GM18907 (cell line): ENCODE measurements around the gene GPRC5C.

ENCODE experiments used
- ATAC-seq: cut with Tn5 transposase; IDR thresholded peaks from one replicate; pipeline ENCODE4 v1.9.1; 2021; ENCODE audit warnings: mild to moderate bottlenecking, moderate library complexity; ENCODE audit not compliant: unreplicated experiment

Gene GPRC5C, protein sequence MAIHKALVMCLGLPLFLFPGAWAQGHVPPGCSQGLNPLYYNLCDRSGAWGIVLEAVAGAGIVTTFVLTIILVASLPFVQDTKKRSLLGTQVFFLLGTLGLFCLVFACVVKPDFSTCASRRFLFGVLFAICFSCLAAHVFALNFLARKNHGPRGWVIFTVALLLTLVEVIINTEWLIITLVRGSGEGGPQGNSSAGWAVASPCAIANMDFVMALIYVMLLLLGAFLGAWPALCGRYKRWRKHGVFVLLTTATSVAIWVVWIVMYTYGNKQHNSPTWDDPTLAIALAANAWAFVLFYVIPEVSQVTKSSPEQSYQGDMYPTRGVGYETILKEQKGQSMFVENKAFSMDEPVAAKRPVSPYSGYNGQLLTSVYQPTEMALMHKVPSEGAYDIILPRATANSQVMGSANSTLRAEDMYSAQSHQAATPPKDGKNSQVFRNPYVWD

DNA sequence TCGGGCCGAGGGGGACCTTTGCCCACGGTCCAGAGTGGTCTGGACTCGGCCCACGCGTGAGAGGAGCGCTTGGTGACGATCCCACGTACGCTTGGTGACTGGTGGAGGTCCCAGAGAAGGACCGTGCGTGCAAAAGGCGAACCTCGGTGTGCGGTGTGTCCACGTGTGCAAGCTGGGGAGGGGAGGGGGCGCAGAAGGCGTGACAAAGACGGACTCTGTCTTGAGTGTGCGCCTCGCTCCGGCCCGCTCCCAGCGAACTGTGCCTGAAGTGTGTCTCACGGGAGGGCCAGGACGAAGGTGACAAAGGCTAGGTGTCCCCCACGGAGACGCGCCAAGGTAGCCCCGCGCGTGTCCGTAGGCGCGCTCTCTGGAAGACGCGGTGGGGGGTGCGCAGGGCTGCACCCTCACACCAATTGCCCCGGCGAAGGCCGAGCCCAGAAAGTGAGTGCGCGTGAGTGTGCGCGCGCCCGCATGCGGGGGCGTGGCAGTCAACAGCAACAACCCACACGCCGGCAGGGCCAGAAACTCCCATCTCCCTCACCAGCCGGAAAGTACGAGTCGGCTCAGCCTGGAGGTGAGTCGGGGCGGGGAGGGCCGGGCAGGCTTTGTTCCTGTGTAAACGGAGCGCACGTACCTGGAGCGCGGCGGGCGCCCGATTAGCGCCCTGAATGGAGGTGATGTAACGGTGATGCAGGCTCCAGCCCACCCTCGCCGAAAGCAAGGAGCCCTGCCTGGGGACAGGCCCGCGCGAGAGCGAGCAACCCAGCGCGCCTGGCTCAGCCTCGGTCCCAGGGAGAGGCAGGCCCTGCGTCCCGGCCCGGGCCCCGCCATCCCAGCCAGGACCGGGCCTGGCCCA, at the start of gene GPRC5C:
Gene GPRC5C (plus strand): TSS at position 521 of the 856 bp plus-strand sequence. CDS start 7,689 bp downstream, outside the sequence.
- ATAC-seq, result peak; percentile 33

DNA sequence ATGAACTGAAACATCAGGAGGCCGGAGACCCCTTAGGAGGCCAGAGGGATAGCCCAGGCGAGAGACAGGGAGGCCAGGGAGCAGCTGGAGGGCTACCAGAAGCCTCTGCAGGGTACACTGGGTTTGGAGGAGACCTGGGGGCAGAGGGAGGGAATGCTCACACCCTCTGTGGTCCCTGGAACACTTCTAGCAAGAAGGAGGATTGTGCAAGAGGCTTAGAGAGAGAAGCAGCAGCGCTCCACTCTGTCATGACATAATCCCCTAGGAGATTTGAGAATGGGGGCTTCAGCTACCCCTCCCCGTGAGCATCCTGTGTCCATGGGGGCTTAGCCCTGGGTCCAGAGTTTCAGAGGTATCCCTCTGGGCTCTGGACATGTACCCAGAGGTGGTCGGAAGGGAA, 48.7 kb upstream of the GPRC5C start:
- ATAC-seq, result no peak

DNA sequence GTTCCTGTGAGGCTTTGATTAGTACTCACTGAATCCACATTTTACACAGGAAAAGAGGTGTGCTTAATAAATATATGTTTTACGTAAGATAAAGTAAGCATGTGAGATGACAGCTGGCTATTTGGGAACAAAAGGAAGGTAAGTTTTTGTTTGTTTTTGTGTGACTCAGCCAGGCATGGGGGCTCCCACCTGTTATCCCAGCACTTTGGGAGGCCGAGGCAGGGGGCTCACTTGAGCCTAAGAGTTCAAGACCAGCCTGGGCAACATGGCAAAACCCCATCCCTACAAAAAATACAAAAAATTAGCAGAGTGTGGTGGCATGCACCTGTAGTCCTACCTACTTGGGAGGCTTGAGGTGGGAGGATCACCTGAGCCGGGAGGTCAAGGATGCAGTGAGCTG, 46.7 kb upstream of the GPRC5C start:
- ATAC-seq, result no peak

DNA sequence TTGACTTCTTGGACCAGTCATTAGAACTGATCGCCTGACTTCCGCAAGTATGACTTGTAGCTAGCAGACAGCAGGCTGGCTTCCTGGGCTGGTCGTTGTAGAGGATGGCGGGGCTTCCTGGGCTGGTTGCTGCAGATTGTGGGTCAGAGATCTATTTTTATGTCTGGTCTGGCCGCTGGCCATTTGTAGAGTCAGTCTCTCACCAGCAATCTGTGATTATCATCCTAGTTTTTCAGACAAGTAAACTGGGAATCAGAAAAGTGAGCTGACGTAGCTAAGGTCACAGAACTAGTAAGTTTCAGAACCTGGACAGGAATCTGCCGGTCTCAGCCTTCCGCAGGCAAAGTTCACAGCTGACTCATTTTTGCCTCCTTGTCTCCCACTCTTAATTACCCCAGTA, 45.5 kb upstream of the GPRC5C start:
- no peak for ATAC-seq

DNA sequence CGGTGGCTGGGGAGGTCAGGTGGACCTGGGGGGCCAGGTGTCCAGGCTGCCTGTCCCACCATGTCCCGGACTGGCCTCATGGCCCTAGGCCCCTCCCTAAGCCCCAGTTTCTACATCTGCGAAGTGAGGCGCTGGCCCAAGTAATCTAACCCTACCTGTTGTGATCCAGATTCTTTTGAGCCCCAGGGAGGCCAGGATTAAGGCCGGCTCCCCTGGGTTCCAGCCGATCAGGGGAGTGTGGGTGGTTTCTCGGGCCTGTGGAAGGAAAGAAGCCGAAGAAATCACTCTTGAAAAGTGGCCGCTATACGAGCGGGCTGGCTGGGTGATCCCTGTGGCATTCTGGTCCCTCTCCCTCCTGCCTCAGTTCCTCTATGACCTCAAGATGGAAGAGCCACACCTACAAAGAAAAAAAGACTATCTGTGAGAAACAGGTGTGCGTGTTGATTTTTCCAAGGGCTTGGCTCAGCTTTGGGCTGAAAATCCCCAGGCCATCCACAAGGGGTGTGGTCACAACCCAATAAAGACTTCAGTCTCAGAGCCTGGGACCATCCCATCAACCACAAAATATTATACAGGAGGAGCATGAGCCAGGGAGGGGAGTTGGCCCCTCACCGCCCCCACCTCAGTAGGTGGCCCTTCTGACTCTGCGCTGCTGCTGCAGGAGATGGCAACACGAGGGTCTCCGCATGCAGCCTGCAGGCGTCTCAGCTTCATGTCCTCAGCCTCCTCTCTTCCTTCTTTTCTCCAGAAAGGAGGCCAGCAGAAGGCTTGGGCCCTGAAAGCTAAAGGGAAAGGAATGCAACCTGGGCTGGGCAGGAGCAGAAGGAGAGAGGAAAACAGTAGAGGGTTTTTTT, 44.3 kb upstream of the GPRC5C start:
- ATAC-seq, result no peak

DNA sequence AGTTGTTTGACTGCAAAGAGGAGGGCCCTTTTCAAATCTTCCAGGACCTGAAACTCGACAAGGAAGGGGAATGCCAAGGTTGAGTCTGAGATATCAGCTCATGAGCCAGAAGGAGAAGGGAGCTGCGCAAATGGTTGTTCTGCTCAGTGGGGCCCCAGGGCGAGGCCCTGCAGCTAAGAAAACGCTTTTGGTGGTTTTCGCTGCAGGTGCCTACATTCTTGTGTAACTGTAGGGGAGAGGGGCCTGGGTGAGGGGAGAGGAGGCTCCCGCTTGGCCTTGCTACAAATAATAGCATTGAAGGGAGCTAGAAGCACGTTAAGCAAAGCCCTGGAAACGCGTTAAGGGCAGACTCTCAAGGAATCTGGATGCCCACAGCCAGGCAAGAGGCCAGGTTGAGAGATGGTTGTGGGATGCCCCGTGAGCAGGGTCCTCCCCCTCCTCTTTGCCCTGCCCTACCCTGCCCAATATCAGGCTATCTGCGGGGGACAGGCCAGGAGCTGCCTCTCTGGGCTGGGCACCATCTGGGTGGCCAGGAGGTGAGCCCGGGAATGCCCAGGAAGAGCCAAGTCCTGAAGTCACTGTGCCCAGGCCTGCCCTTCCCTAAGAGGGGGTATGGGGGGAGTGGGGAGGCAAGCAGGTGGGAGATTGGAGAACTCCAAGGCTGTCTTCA, 42.7 kb upstream of the GPRC5C start:
- no peak for ATAC-seq

DNA sequence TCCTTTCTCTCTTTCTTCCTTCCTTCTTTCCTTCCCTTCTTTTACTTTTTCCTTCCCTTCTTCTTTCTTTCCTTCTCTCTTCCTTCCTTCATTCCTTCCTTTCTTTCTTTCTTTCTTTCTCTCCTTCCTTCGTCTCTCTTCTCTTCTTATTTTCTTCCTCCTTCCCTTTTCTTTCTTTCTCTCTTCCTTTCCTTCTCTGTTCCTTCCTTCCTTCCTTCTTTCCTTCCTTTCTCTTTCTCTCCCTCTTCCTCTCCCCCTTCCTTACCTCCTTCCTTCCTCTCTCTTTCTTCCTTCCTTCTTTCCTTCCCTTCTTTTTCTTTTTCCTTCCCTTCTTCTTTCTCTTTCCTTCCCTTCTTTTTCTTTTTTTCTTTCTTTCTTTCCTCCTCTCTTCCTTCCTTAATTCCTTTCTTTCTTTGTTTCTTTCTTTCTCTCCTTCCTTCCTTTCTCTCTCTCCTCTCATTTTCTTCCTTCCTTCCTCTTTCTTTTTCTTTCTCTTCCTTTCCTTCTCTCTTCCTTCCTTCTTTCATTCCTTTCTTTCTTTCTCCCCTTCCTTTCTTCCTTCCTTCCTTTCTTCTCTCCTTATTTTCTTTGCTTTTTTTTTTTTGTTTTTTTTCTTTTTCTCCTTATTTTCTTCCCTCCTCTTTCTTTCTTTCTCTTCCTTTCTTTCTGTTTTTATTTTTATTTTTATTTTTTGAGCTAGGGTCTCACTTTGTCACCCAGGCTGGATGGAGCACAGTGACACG, 41.8 kb upstream of the GPRC5C start:
- no peak for ATAC-seq

DNA sequence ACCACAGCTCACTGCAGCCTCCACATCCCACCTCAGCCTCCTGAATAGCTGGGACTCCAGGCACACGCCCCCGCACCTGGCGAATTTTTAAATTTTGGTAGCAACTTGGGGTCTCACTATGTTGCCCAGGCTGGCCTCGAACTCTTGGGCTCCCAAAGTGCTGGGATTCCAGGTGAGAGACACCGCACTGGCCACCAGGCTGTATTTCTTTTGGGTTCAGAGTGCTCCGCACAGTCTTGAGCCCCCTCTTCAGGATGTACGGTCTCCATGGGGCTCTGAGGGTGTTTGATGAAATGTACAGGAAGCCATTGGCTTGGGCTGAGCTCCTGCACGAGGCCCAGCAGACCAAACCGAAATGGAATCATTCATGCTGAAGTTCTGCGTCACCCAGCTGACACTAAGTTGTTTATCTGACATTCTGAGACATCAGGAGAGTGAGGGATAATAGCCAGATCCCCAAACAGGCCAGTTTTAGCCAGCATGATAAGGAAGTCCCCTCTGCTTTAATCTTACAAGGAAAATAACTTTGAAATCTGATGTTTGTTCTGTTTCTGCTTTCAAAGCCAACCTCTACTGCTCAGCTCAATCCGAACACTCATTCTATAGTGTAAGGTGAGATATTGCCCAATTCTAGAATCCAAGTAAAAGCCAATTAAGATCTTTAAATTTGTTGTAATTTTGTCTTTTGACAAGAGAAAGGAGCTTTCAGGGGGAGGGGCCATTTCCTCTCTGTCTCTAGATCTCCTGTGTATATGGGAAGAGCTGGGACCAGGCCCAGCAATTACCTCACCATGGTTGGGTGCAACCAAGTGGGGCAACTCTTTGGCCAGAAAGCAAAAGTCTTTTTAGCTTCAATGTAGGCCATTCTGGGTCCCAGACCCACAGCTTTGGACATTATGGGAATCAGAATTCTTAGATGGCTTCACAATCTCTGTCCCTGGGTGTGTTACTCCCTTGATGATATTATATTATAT, 40.9 kb upstream of the GPRC5C start:
- no peak for ATAC-seq

DNA sequence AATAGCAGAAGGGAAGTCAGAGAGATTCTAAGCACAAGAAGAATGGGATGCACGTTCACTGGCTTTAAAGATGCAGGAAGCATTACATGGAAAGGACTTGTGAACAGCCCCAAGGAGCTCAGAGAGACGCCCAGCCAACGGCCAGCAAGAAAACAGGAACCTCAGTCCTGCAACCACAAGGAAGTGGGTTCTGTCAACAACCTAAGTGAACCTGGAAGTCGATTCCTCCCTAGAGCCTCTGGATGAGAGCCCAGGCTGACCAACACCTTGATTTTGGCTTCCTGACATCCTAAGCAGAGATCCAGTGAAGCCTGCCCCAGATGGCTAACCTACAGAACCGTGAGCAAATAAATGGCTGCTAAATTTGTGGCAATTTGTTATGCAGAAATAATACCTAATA, 40.1 kb upstream of the GPRC5C start:
- no peak for ATAC-seq

DNA sequence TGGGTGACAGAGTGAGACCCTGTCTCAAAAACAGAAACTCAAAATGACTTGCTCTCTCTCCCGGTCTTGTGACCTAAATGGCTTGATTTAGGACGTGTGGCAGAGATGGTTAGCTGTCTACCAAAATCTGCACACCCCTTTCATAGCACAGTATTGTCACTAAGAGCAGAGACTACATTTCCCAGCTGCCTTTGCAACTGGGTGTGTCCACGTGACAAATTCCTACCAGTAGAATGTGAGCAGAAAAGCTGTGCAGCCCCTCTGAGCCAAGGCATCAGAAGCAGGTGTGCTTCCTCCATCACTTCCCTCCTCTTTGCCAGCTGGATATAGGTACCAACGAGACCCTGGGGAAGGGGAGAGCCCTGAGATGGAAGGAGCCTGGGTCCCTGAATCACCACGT, 39.0 kb upstream of the GPRC5C start:
- ATAC-seq, result no peak

DNA sequence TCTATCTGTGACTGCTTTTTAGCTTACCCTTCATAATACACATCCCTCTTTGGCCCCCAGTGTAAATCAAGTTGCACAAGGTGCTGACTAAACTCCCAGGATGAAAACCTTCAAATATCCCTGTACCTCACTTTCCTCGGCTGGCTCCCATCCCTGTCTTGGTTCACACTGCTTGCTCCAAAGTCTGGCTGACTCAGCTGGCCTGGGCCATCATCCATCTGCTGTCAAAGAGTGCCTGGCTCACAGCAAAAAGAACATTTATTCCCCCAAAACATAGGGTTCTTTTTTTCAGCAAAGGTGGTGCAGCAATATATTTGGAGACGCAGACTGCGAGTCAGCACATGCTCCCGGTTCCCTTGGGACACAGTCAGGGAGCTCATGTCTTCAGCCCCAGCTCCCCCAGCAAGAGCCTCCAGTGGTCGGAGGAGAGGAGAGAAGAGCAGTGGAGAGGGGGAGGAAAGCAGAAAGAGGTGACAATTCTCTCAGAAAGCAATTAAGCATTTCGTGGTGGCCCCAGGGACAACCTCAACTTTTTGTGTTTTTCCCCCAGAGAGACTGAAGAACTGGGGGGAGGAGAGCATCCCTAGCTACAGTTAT, 38.4 kb upstream of the GPRC5C start:
- ATAC-seq, result no peak

DNA sequence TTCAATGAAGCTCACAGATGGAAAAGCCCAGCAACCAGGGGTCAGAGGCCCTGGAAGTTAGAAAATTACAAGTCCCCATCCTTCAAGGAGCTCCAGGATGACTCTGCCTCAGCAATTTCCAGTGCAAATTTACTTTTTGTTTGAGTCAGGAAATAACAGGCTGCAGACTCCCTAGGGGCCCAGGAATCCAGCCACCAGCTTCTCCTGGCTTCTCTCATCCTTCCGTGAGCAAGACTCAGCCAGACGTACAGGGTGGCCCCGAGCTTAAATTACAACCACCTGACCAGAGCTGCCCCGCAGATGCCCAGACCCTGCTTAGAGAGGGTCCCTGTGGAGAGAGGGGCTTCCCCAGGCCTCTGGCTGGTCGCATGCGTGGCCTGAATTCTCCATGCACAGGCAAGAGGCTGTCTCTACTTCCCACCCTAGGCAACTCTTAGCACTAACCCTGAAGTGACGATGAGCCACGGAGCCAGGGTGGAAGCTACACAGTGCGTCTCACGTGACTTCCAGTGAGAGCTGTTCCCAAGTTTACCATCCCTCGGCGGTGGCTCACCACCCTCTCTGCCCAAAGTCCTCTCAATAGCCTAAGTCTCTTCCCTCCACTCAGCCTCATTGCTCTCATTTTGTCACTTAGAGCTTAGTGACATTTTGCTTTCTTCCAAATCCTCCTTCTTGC, 37.5 kb upstream of the GPRC5C start:
- ATAC-seq, result no peak

DNA sequence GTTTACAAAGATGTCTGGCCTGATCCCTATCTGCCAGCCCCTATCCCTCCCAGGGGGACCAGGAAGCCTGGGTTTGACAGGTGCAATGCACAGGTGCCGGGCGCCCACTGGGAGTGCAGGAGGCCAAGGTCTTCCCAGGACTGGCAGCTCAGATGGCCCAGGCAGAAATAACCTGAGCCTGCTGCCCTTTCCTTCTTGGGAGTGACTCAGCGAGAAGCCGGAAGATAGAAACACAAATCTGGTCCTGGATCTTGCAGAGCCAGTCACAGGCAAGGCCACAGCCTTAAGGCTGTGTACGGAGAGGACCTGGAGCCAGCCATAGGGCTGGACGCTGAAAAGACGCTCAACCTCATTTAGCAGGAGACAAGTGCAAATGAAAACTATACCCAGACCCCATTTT, 36.9 kb upstream of the GPRC5C start:
- ATAC-seq, result no peak

DNA sequence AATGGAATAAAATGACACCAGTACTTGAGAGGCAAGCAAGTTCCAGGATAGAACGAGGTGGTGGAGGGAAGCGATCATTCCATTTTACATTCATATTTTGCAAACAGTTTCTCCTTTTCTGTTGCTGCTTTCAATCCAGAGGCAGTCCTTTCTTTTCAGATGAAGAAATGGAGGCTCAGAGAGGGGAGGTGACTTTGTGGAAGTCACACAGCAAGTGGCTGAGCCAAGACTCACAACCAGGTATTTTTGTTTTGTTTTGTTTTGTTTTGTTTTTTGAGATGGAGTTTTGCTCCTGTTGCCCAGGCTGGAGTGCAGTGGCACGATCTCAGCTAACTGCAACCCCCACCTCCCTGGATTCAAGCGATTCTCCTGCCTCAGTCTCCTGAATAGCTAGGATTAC, 35.3 kb upstream of the GPRC5C start:
- ATAC-seq, result no peak

DNA sequence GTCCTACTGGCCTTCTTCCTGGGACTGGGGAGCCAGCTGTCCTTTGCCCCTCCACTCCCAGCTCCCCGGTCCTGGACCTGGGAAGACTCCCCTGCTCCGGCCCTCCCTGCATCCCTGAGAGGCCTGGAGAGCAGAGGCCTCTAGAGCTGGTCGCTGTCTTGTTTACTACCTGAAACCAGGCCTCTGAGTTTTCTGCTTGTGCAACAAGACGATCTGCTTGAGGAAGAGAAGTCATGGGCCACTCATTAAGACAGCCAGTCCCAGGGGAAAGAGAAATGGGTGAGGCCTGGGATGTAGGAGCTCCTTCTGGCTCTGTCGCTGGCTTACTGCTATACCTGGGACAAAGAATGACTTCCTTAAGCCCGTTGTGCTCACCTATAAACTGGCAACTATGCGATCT, 29.8 kb upstream of the GPRC5C start:
- no peak for ATAC-seq

DNA sequence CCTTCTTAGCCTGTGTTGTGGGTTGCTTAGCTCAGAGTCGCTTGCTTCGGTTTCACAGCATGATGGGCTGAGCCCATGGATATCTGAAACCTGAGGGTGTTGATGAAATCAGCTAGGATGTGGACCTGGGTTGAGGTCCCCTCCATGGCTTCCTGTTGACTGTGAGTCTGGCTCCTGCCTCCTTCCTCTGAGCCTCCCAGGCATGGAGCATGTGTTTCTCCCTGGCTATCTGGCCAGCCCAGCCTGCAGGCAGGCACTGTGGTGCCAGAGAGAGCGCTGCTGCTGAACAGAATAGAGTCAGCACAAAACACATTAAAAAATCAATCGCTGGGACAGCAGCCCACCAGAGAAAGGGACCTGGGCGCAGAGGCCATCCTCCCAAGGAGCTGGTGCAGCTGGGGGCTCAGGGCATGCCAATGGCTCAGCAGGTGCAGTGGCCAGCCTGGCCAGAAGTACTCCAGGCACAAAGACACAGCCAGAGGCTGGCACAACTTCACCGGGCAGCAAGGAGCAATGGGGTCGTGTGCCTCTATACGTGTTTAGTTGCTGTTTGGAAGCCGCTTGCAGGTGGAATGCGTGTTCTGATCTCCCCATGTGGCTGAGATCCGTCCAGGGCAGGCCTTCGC, 28.3 kb upstream of the GPRC5C start:
- ATAC-seq, result no peak

DNA sequence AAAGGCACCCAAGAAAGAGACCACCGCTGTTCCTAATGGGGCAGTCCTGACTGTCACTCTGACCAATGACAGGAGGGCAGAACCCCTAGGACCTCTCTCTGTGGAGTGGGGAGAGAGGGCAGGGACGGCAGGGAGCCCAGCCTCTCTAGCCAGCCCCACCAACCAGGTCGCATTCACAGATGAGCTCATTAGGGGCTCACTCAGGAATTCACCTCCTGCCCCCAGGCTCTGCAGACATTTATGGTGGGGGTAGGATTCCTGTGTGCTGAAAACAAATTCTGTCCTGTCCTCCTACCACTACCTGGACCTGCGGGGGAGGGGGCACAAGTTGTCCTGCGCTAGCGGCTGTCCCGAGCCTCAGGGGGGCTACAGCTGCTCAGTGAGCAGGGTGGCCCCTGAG, 27.7 kb upstream of the GPRC5C start:
- no peak for ATAC-seq
